ENCODE measurements around the gene RERE. TPM values are rescaled to one million over a fixed set of nuclear protein-coding genes. Genes with fewer than 3 reads are reported as not detected.

RERE gene
- total RNA-seq, 2 donors from 2014 or later = 95.0 to 102 TPM

GRCh38 chr1:8443558-8444194 lies 373.8 kb downstream of the RERE start:
- DNase-seq (no peak), ATAC-seq (peak; percentile 35)
- intact Hi-C loops (cut with DNase I, micrococcal nuclease) = no loop called here

DNA sequence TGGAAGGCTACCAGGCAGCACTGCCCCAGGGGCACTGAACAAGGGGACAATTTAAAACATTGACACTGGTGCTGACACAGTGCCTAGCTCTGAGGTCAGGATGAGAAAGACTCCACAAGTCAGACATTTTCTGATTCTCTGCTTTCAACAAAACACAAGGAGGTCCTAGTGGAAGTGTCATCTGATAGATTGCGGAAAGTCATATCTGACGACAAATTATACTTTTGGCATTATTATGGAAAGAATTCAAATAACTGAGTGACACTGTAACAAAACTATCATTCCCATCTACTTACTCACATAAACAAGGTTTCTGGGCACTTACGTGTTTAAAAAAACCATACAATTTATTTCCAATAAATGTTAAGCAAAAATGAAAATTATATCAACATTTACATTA lies 376.0 kb downstream of the RERE start:
- DNase-seq (no peak), ATAC-seq (no peak)
- intact Hi-C loops (cut with DNase I, micrococcal nuclease) = no loop called here

DNA sequence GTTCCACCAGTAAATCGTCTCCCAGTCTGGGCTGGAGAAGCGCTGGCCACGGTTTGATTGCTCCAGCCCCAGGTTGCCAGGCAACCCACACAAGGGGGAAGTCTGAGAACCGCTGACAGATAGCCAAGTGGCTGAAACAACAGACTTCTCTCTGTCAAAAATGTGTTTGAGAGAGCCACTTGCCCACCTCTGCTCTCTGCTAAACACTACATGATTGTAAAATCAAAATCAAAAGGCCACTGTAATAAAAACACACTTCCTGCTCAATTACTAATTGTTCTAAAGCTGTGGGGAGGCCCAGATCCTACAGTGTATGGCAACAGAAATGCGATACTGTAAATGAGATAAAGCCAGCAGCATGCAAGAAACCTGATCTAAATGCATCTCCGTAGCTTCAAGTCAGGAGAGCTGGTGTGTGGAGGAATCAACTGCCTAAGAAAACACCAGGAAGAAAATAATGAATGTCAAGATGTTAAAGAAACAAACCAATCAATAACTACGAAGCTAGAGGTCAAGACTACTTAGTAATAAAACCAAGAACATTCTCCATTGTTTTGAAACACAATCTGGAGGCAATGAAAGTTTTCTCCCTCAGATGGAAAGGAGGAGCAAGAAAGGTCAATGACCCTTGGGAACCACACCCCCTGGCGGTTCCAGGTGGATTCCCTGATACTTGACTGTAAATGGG lies 378.3 kb downstream of the RERE start:
- DNase-seq (peak; percentile 76 to 79), ATAC-seq (peak; percentile 84)
- intact Hi-C loops (cut with DNase I, micrococcal nuclease) = no loop called here

- DNase-seq = no peak
- no peak for ATAC-seq
- intact Hi-C loops (cut with DNase I, micrococcal nuclease) = no loop called here
Observed at GRCh38 chr1:8438489-8438888, 379.0 kb downstream of the RERE start.

DNA sequence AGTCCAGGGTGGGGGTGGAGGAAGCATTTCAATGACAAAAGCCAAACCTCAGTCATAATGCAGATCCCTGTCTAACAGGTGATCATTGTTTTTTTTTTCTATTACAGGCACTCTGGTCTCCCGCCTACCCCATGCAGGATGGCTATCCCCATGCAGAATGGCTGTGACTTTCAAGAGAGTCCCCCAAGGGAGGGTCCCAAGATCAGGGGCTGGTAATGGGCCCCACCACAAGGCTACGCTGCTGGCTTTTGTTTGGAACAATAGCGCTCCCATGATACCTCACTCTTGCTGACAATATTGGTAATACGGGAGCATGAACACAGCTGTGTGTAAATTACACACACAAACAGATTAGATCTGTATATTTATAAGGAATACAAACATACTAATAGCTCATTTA lies 380.1 kb downstream of the RERE start:
- DNase-seq (no peak), ATAC-seq (no peak)
- intact Hi-C loops (cut with DNase I, micrococcal nuclease) = no loop called here

DNA sequence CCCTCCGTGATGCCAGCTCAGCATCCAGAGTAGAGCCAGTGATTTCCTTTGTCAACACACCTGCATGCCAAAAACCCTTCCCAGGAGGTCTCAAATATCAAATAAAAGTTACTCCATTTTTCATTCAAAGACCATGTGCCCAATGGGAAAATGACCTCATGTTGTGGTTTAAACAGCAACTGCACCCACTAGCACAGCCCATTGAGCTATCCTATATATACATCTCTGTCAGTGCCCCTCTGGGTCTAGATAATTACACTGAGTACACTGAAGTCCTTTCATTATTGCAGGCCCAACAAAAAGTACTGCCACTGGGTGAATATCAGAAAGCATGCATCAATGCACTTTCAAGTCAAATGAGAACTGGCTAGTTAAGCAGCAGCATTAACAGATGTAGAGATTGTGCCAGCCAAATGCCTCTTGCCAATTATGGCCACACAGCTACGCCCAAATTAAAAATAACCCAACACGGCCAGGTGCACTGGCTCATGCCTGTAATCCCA lies 381.8 kb downstream of the RERE start:
- DNase-seq (no peak), ATAC-seq (no peak)
- intact Hi-C loops (cut with DNase I, micrococcal nuclease) = no loop called here

DNA sequence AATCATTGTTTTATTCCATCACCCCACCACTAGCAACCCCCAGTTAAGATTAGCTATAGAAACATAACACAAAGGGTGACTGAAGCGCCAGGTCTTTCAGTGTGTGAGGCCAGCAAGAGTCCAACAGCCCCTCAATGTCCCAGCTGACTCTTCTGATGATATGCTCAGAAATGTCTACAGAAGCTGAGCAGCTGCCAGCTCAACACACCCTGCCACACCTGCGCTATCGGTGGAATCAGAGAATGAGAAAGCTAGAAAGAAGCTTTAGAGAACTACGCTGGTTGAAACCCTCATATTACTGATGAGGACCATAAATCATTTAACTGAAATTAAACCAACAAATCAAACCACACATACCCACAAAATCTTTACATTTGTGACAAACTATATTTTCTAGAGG lies 383.3 kb downstream of the RERE start:
- intact Hi-C loops (cut with DNase I, micrococcal nuclease) = no loop called here
- ATAC-seq = peak; percentile 56
- no peak for DNase-seq

DNA sequence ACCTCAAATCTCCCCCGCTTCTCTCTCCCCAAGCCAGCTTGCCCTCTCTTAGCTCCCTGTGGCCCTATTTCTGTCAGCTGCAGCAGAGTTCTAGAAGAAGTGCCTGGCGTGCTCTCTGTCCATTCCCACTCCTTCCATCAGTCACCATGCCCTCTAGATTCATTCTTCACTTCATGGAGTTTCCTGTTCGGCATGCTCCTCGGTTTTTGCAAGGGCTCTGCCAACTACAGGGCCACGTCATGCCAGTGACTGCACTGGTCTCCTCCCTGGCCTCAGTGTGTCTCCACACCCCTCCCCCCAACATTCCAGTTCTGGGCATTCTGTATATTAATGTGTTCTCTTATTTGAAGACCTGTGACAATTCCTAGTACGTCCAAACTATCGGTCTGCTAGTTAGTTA lies 385.7 kb downstream of the RERE start:
- ATAC-seq (no peak), DNase-seq (no peak)
- intact Hi-C loops (cut with DNase I, micrococcal nuclease) = no loop called here

GRCh38 chr1:8431019-8431418 lies 386.4 kb downstream of the RERE start:
- ATAC-seq (no peak), DNase-seq (no peak)
- intact Hi-C loops (cut with DNase I, micrococcal nuclease) = no loop called here

DNA sequence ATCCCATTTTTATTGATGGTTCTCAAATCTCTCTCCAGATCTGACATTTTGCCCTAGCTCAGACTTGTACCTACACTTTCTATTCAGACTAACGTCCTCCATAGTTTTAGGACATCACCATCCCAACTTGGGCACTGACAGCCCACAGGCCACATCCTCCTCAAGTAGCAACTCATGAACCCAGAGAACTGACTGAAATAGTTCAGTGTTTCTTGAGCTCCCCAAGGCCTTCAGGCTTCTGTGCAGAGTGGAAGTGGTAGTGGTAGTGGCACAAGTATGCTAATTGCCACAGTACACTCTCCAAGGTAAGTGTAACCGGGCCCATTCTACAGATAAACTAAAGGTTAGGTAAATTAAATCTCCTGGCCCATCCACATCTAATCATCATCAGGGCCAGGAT lies 387.0 kb downstream of the RERE start:
- DNase-seq (no peak), ATAC-seq (no peak)

GRCh38 chr1:8429549-8430110 lies 387.8 kb downstream of the RERE start:
- no peak for ATAC-seq
- DNase-seq = no peak
- intact Hi-C loops (cut with DNase I, micrococcal nuclease) = no loop called here

More for the DNA sequence above, 387.0 kb downstream of the RERE start:
- intact Hi-C loops (cut with DNase I, micrococcal nuclease) = no loop called here

GRCh38 chr1:8428441-8428840 lies 389.0 kb downstream of the RERE start:
- DNase-seq = no peak
- ATAC-seq = no peak
- intact Hi-C loops (cut with DNase I, micrococcal nuclease) = no loop called here

GRCh38 chr1:8427986-8428385 lies 389.5 kb downstream of the RERE start:
- intact Hi-C loops (cut with DNase I, micrococcal nuclease) = no loop called here
- DNase-seq (no peak), ATAC-seq (no peak)

- ATAC-seq = no peak
- DNase-seq = no peak
- intact Hi-C loops (cut with DNase I, micrococcal nuclease) = no loop called here
Observed at GRCh38 chr1:8427493-8427892, 389.9 kb downstream of the RERE start.

DNA sequence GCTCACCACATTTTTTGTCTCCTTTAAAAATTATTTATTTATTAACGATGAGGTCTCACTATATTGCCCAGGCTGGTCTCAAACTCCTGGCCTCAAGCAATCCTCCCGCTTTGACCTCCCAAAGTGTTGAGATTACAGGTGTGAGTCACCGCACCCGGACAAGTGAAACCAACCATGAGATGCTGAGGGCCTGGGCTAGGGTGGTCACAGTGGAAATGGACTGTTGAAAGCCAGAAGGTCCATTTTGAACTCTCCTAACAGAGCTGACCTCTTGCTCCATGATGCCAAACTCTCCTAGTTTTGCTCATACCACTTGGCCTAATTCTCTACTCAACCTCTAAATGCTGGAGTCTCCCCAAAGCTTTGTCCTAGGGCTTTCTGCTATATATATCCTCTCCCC lies 390.4 kb downstream of the RERE start:
- DNase-seq = no peak
- no peak for ATAC-seq
- intact Hi-C loops (cut with DNase I, micrococcal nuclease) = no loop called here

DNA sequence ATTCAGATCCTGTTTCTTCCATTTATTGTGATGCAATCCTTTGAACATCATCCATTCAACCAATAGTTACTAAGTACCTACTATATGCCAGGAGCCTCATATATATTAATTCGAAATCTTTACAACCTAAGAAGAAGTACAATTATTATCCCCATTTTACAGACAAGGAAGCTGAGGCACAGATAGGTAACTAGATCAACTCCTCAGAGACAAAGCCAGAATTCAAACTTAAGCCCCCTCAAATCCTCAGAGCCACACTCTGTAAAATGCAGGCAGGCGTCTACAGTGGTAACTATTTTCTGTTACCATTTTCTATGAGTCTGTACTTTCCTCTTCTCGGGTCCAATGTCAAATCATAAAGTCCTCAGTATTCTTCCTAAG lies 391.7 kb downstream of the RERE start:
- intact Hi-C loops (cut with DNase I, micrococcal nuclease) = no loop called here

DNA sequence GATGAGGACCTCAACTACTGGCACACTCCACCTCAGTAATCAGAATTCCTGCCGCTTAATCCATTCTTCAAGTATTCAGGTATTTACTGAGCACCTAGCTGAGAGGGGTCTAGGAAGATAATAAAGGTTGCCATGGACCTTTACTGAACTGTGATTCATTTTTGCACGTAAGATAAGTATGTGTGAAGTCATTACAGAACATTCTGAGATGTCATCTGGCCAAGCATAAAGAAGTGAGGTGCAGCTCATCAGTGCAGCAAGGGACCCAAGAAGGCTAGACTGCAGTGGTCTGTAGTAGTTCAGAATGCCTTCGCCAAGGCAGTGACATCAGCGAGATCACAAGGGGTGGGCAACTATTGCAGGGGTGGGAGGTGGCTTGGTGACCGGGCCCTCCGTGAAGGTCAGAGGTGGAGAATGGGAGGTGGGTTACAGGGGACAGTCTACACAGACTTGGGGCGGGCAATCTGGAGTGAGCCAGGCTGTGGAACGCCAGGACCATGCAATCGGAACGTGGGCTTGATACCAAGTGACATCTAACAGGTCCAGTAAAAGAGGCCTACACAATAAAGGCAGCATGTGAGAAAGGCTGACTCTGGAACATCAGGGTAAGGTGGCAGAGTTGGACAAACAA lies 392.2 kb downstream of the RERE start:
- DNase-seq (no peak), ATAC-seq (no peak)
- intact Hi-C loops (cut with DNase I, micrococcal nuclease) = no loop called here

More for the DNA sequence above, 391.7 kb downstream of the RERE start:
- DNase-seq = no peak
- no peak for ATAC-seq

- ATAC-seq (peak; percentile 73), DNase-seq (peak; percentile 71 to 81)
- intact Hi-C loops (cut with DNase I, micrococcal nuclease) = no loop called here
Observed at GRCh38 chr1:8424539-8425116, 392.8 kb downstream of the RERE start.

DNA sequence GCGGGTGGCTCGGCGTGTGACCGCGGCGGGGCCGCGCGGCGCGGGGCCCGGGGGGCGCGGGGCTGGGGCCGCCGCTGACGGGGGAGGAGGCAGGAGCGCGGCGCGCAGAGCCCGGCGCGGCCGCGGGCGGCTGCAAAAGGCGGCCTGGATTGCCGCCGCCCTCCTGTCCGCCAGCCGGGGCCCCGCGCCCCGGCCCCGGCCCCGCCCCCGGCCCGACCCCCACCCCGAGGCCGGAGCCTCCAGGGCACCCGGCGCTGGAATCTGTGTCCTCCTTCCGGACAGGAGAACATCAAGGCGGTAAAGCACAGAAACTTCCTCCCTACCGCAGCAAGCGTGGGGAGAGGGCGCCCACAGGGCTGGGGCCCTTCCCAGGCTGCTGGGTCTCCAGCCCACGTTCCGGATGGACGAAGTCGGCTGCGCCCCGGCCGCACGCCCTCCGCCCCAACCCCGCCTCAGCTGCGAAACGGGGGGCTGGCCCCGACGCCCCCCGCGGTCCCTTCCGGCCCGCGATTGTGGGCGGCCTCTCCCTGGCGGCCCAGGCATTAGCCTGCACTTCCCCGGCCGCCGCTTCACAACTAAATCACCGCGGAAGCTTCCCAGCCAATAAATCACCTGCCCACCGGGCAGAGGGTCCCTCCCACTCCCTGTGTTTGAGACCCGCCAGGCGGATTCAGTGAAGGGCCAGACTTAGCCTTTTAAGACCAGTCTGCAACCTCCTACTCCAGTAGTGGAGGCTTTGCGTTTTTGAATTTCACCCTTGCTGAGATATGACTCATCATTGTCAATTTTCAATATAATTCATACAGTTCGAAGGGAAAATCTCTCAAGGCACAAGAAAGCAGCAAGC lies 393.5 kb downstream of the RERE start:
- intact Hi-C loops (cut with DNase I, micrococcal nuclease) = no loop called here
- ATAC-seq (peak; percentile 41), DNase-seq (peak in 1 of 2 donors; percentile 70)
